GM12872 (cell line): ENCODE measurements around the gene RAB4A.

ENCODE experiments used
- TF ChIP-seq, protein P1 (sequence below): IDR thresholded peaks from 3 replicates; pipeline ENCODE4 v1.5.1; 2011; ENCODE audit warnings: low read depth, mild to moderate bottlenecking, low read length, moderate library complexity; ENCODE audit not compliant: insufficient read depth

The RAB4A gene

DNA sequence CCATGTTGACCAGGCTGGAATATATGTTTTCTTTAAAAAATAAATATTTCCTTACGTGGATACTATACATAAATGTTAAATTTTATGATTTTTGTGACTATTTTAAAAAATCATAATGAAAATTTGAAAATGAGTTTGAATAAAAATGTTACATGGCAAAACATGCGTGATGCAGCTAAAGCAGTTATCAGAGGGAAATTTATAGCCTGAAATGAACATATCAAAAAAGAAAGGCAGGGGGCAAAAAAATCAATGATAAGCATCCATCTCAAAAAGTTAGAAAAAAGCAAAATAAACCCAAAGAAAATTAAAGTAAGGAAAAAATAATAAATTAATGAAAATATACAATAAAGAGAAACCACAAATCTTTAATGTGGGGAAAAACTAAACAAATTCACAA, 63.4 kb downstream of the RAB4A start:
- TF ChIP-seq, protein P1, sequence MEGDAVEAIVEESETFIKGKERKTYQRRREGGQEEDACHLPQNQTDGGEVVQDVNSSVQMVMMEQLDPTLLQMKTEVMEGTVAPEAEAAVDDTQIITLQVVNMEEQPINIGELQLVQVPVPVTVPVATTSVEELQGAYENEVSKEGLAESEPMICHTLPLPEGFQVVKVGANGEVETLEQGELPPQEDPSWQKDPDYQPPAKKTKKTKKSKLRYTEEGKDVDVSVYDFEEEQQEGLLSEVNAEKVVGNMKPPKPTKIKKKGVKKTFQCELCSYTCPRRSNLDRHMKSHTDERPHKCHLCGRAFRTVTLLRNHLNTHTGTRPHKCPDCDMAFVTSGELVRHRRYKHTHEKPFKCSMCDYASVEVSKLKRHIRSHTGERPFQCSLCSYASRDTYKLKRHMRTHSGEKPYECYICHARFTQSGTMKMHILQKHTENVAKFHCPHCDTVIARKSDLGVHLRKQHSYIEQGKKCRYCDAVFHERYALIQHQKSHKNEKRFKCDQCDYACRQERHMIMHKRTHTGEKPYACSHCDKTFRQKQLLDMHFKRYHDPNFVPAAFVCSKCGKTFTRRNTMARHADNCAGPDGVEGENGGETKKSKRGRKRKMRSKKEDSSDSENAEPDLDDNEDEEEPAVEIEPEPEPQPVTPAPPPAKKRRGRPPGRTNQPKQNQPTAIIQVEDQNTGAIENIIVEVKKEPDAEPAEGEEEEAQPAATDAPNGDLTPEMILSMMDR = no peak

DNA sequence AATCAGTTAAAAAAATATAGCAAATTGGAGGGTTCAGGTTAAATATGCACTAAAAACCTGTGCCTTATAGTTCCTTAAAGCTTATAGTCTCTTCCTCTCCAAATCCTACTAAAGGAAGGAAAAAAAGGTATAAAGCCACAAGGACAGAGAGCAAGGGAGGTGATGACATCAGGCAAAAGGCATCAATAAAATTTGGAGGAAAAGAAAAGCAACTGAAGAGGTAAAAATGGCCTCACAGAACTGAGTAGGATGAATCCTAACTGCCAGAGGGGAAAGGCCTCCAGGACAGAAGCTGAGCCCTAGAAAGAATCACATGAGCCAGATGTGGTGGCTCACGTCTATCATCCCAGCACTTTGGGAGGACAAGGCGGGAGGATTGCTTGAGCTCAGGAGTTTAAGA, 63.8 kb downstream of the RAB4A start:
- TF ChIP-seq, protein P1 = no peak

- TF ChIP-seq, protein P1 = no peak
Observed at GRCh38 chr1:229336345-229336744, 65.4 kb downstream of the RAB4A start.

DNA sequence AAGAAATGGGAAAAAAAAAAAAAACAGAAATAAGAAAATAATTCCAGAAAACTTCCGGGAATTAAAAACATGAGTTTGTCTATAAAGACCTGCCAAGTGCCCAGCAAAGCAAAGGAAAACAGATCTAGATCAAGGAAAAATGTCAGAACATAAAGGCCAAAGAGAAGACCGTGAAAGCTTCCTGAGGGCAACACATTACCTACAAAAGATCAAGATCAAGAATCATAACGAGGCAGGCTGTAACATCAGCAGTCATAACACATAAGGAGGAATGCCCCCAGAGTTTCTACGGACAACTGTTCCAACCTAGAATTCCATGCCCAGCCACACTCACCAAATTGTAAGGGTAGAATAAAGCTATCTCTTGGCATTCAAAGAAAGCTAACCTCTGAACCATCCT, 68.2 kb downstream of the RAB4A start:
- TF ChIP-seq, protein P1 = no peak

DNA sequence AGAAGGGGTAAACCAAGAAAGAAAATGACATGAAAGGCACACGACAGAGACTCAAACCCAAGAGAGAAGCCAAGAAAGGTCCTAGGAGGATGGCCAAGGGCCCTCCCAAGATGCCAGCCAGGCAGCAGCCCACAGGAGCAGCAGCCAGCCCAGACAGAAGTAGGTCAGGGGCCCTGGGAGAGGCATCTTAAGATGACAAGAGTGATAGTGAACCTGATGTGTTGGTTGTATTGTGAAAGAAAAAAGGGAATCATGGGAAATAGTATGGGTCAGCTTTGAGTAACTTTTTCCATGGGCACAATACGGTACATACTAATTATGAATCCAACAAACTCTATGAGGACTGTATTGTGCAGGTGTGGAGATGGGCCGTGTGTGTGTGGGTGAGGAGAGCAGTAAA, 68.6 kb downstream of the RAB4A start:
- TF ChIP-seq, protein P1 = no peak

- TF ChIP-seq, protein P1 = no peak
Observed at GRCh38 chr1:229340496-229340895, 69.6 kb downstream of the RAB4A start.

DNA sequence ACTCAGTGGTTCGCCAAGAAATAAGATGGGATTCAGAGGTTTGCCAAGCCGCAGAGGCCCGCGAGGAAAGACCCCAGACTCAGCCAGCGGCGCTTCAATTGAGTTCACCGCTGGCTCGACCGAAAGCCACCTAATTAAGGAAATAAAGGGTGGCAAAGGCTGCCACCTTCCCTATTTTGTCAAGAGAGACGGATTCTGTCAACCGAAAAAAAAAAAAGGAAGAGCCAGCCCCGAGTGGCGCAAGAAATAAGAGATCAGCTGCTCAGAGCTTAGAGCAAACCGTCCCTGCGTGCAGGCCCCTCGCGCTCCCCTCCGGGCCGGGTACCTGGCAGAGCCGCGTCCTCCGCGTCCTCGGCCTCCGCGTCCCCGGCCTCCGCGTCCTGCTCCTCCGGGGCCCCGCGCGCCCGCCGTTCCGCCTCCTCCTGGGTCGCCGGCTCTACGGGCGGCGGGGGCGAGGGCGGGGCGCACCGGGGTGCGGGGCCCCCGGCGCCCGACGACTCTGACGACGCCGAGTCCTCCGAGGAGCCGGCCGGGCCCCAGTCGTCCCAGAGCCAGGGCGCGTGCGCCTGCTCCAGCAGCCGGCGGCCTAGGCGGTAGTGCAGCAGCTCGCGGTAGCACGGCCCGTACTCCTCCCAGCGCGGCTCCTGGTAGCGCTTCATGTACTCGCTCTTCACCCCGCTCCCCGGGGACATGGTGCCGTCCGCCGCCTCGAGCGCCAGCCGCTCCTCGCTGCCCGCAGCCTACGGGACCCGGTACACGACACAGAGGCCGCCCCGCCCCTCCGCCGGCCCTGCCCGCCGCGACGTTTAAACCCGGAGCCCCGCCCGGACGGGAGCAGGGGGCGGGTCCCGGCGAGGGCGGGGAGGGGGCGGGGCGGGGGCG, 71.1 kb downstream of the RAB4A start:
- TF ChIP-seq, protein P1 = no peak
